HG02884 (cell line): Measurements from ENCODE around the gene FAM180A.
"Not testable (repeated sequence)": the region's sequence is repeated elsewhere in the genome, so short reads cannot be mapped to it uniquely, and the experiment has no call there.

ENCODE experiments used
- ATAC-seq: cut with Tn5 transposase; IDR thresholded peaks from one replicate; pipeline ENCODE4 v1.9.1; 2021; ENCODE audit warnings: mild to moderate bottlenecking, moderate library complexity; ENCODE audit not compliant: unreplicated experiment

FAM180A gene

GRCh38 chr7:135748770-135749169, at the start of gene FAM180A:
TSS of gene FAM180A (minus strand) at chr7:135748813. CDS start at chr7:135748580, 233 bp downstream.
- no peak for ATAC-seq

GRCh38 chr7:135798095-135798494, 49.5 kb upstream of the FAM180A start:
- no peak for ATAC-seq

GRCh38 chr7:135795846-135796570, 47.4 kb upstream of the FAM180A start:
- ATAC-seq, result no peak

- ATAC-seq, result no peak
These were observed 45.2 kb upstream of the FAM180A start for GRCh38 chr7:135793841-135794240.

- ATAC-seq, result no peak
These were observed 44.3 kb upstream of the FAM180A start for GRCh38 chr7:135792866-135793265.

- ATAC-seq, result no peak
These were observed 43.7 kb upstream of the FAM180A start for GRCh38 chr7:135792363-135792668.

- no peak for ATAC-seq
These were observed 43.1 kb upstream of the FAM180A start for GRCh38 chr7:135791543-135792362.

GRCh38 chr7:135790371-135790977, 41.9 kb upstream of the FAM180A start:
- no peak for ATAC-seq

GRCh38 chr7:135789956-135790355, 41.3 kb upstream of the FAM180A start:
- no peak for ATAC-seq

- ATAC-seq, result no peak
These were observed 40.8 kb upstream of the FAM180A start for GRCh38 chr7:135789431-135789830.

GRCh38 chr7:135786911-135787310, 38.3 kb upstream of the FAM180A start:
- ATAC-seq, result no peak

GRCh38 chr7:135785065-135785464, 36.5 kb upstream of the FAM180A start:
- no peak for ATAC-seq

- no peak for ATAC-seq
These were observed 35.4 kb upstream of the FAM180A start for GRCh38 chr7:135784013-135784412.

GRCh38 chr7:135782801-135783200, 34.2 kb upstream of the FAM180A start:
- ATAC-seq, result no peak

- no peak for ATAC-seq
These were observed 33.8 kb upstream of the FAM180A start for GRCh38 chr7:135782377-135782776.

- no peak for ATAC-seq
These were observed 29.2 kb upstream of the FAM180A start for GRCh38 chr7:135777626-135778398.

GRCh38 chr7:135775915-135776314, 27.3 kb upstream of the FAM180A start:
- ATAC-seq, result not testable (repeated sequence)

GRCh38 chr7:135775230-135775629, 26.6 kb upstream of the FAM180A start:
- ATAC-seq, result no peak

- ATAC-seq, result no peak
These were observed 25.7 kb upstream of the FAM180A start for GRCh38 chr7:135774284-135774683.

GRCh38 chr7:135773464-135773863, 24.9 kb upstream of the FAM180A start:
- no peak for ATAC-seq

- no peak for ATAC-seq
These were observed 24.1 kb upstream of the FAM180A start for GRCh38 chr7:135772639-135773222.
